CD14-positive monocyte (primary cell): ENCODE measurements around the gene AFDN. TPM values are rescaled to one million over a fixed set of nuclear protein-coding genes. Genes with fewer than 3 reads are reported as not detected.

Experiments used
- DNase-seq, 3 donors: peaks; one replicate each; pipeline ENCODE4 v3.0.0-alpha.2; 2011 to 2022
- H2AFZ ChIP-seq: 2 replicates; pipeline ENCODE4 v1.6.0; 2012; ENCODE audit warnings: mild to moderate bottlenecking, low read depth, low read length, inconsistent platforms; ENCODE audit not compliant: insufficient read depth, poor library complexity, severe bottlenecking
- H3K27ac ChIP-seq, 2 donors: 1 replicate in 1 of 2; 2 replicates in 1 of 2; pipeline ENCODE4 v1.5.1; 2012 to 2013; ENCODE audit warnings: low read length in 2 of 2, control low read depth in 1 of 2, inconsistent platforms in 1 of 2, low read depth in 1 of 2, mild to moderate bottlenecking in 1 of 2
- H3K27me3 ChIP-seq, 2 donors: one replicate each; pipeline versions ENCODE4 v1.6.0 to v1.6.1; 2011 to 2013; ENCODE audit warnings: low read length in 2 of 2; ENCODE audit not compliant: control insufficient read depth in 2 of 2, insufficient read depth in 2 of 2
- H3K36me3 ChIP-seq, 2 donors: replicated peaks in 1 of 2; 1 replicate in 1 of 2; 2 replicates in 1 of 2; pipeline versions ENCODE4 v1.5.1 to v1.6.1; 2012 to 2013; ENCODE audit warnings: low read length in 2 of 2, control low read depth in 1 of 2, inconsistent platforms in 1 of 2, mild to moderate bottlenecking in 1 of 2; ENCODE audit not compliant: insufficient read depth in 2 of 2, control insufficient read depth in 1 of 2
- H3K4me1 ChIP-seq, 2 donors: 1 replicate in 1 of 2; 2 replicates in 1 of 2; pipeline versions ENCODE4 v1.5.1 to v1.6.1; 2012 to 2013; ENCODE audit warnings: low read length in 2 of 2, control low read depth in 1 of 2, inconsistent platforms in 1 of 2, mild to moderate bottlenecking in 1 of 2, moderate library complexity in 1 of 2; ENCODE audit not compliant: insufficient read depth in 2 of 2, control insufficient read depth in 1 of 2
- H3K4me2 ChIP-seq: replicated peaks from 2 replicates; pipeline ENCODE3; 2012; ENCODE audit warnings: low read length, moderate library complexity, mild to moderate bottlenecking; ENCODE audit not compliant: poor library complexity, severe bottlenecking; ENCODE audit errors: extremely low read depth
- H3K4me3 ChIP-seq, 3 experiments: fragments of 200-600 bp in 1 of 3; sonication (generic) in 1 of 3; replicated peaks in 1 of 3; 1 replicate in 2 of 3; 2 replicates in 1 of 3; pipeline ENCODE4 v1.5.1; 2011 to 2013; ENCODE audit warnings: low read length in 3 of 3, mild to moderate bottlenecking in 3 of 3, control low read depth in 2 of 3, low read depth in 2 of 3, inconsistent platforms in 1 of 3, moderate library complexity in 1 of 3
- H3K79me2 ChIP-seq: 2 replicates; pipeline ENCODE4 v1.6.0; 2012; ENCODE audit warnings: mild to moderate bottlenecking, control low read depth, inconsistent platforms, low read length, moderate library complexity; ENCODE audit not compliant: insufficient read depth
- H3K9ac ChIP-seq: 2 replicates; pipeline ENCODE4 v1.6.0; 2017; ENCODE audit warnings: low read length, mild to moderate bottlenecking; ENCODE audit not compliant: insufficient read depth, poor library complexity, severe bottlenecking
- H3K9me3 ChIP-seq, 2 donors: replicated peaks in 1 of 2; 1 replicate in 1 of 2; 2 replicates in 1 of 2; pipeline versions ENCODE4 v1.5.1 to v1.6.1; 2012 to 2013; ENCODE audit warnings: low read length in 2 of 2, control low read depth in 1 of 2; ENCODE audit not compliant: control insufficient read depth in 1 of 2, insufficient read depth in 1 of 2
- H4K20me1 ChIP-seq: 2 replicates; pipeline ENCODE4 v1.6.0; 2012; ENCODE audit warnings: mild to moderate bottlenecking, low read length, control low read depth, moderate library complexity; ENCODE audit not compliant: insufficient read depth
- H3K27ac Mint-ChIP-seq, 7 donors: one replicate each; pipeline ENCODE4 v1.8.0; 2020; ENCODE audit warnings: mild to moderate bottlenecking in 7 of 7, mixed read lengths in 7 of 7, moderate library complexity in 6 of 7, inconsistent platforms in 2 of 7
- H3K27me3 Mint-ChIP-seq, 3 donors: one replicate each; pipeline ENCODE4 v1.8.0; 2021 to 2022; ENCODE audit warnings: low read depth in 3 of 3, mild to moderate bottlenecking in 3 of 3, mixed read lengths in 3 of 3, moderate library complexity in 3 of 3, inconsistent platforms in 1 of 3
- H3K36me3 Mint-ChIP-seq, 2 donors: one replicate each; pipeline ENCODE4 v1.8.0; 2020; ENCODE audit warnings: mixed read lengths in 2 of 2, inconsistent platforms in 1 of 2, mild to moderate bottlenecking in 1 of 2
- H3K4me1 Mint-ChIP-seq: one replicate; pipeline ENCODE4 v1.8.0; 2020; ENCODE audit warnings: mild to moderate bottlenecking, mixed read lengths
- H3K4me3 Mint-ChIP-seq, 2 donors: one replicate each; pipeline ENCODE4 v1.8.0; 2020; ENCODE audit warnings: mild to moderate bottlenecking in 2 of 2, mixed read lengths in 2 of 2, moderate library complexity in 1 of 2
- H3K9me3 Mint-ChIP-seq, 7 donors: one replicate each; pipeline ENCODE4 v1.8.0; 2020 to 2022; ENCODE audit warnings: mixed read lengths in 7 of 7, mild to moderate bottlenecking in 6 of 7, moderate library complexity in 6 of 7, inconsistent platforms in 2 of 7
- CTCF ChIP-seq: fragments of 200-600 bp; IDR thresholded peaks from one replicate; pipeline ENCODE4 v1.8.0; 2022; ENCODE audit warnings: antibody characterized with exemption, mild to moderate bottlenecking
- WGBS: methylation state at CpG from one replicate; pipeline ENCODE4 v1.1.5; 2013; ENCODE audit warnings: missing lambda C conversion rate; ENCODE audit not compliant: insufficient coverage; 5-methylcytosine and 5-hydroxymethylcytosine counted together
- intact Hi-C, 2 donors: fragments of 100-400 bp; cut with micrococcal nuclease; formaldehyde crosslinking; loops; one replicate each; pipeline versions ENCODE4 v1.15.0 to v1.15.1; 2023
- polyA plus RNA-seq, 3 donors: library from polyadenylated mRNA; depleted of rRNA in 1 of 3; unstranded in 2 of 3; stranded (reverse) in 1 of 3; fragments of 300-500 nt in 2 of 3; fragments of >200 nt in 1 of 3; fragmentation: Illumina TruSeq in 2 of 3; gene quantifications; 1 replicate in 2 of 3; 2 replicates in 1 of 3; pipeline ENCODE4 v1.2.3, GENCODE V29; 2012 to 2021

Gene AFDN
- polyA plus RNA-seq, 3 donors = 0.03 to 1.5 TPM; not detected in 1

- Mint-ChIP-seq H3K27me3 (peaks cover 65 to 76% (median 67%) of the 10 kb centered on the region in 3 donors), H3K9me3 (peaks cover 3 to 33% (median 23%) of the 10 kb centered on the region in 7 donors), H3K4me3 (peak overlapping the region; percentile 82 to 94), H3K27ac (no peak overlapping the region), H3K36me3 (peaks cover 10 to 14% of the 10 kb centered on the region in 2 donors), H3K4me1 (peaks cover 24% of the 10 kb centered on the region)
- H2AFZ ChIP-seq = peak overlapping the region; percentile 61
- H3K4me2 ChIP-seq = peak overlapping the region; percentile 83
- intact Hi-C loops = no loop called here
- peak overlapping the region in 1 of 3 experiments; percentile 77 for H3K4me3 ChIP-seq
- no peak overlapping the region for H3K9ac ChIP-seq
- WGBS = 5% methylated on average over 66 of the region's 70 CpGs
- peaks cover 4 to 29% of the 10 kb centered on the region in 2 donors for H3K9me3 ChIP-seq
- no peak for DNase-seq
- H3K27ac ChIP-seq = no peak overlapping the region
- H4K20me1 ChIP-seq = no peaks in the 10 kb centered on the region
- H3K27me3 ChIP-seq = peaks cover 55 to 74% of the 10 kb centered on the region in 2 donors
- no peaks in the 10 kb centered on the region for H3K36me3 ChIP-seq
- TF ChIP-seq CTCF = no peak
- peaks cover 15 to 16% of the 10 kb centered on the region in 2 donors for H3K4me1 ChIP-seq
- H3K79me2 ChIP-seq = no peaks in the 10 kb centered on the region
Observed at GRCh38 chr6:167825332-167826229, 1.1 kb upstream of the AFDN start.

GRCh38 chr6:167826230-167826895 lies 348 bp upstream of the AFDN start:
- Histone ChIP-seq H3K4me3 (peak overlapping the region; percentile 54 to 77 (median 58)), H4K20me1 (no peaks in the 10 kb centered on the region), H3K36me3 (no peaks in the 10 kb centered on the region), H3K27me3 (peaks cover 61 to 81% of the 10 kb centered on the region in 2 donors), H3K9me3 (peaks cover 4 to 29% of the 10 kb centered on the region in 2 donors), H2AFZ (peak overlapping the region; percentile 61), H3K4me2 (peak overlapping the region; percentile 83), H3K9ac (no peak overlapping the region), H3K4me1 (peaks cover 15 to 16% of the 10 kb centered on the region in 2 donors), H3K79me2 (no peaks in the 10 kb centered on the region), H3K27ac (no peak overlapping the region)
- 1% methylated on average over 76 of the region's 90 CpGs for WGBS
- H3K4me1 Mint-ChIP-seq = peaks cover 24% of the 10 kb centered on the region
- H3K27me3 Mint-ChIP-seq = peaks cover 63 to 77% (median 75%) of the 10 kb centered on the region in 3 donors
- peak overlapping the region; percentile 82 to 94 for H3K4me3 Mint-ChIP-seq
- no peak overlapping the region for H3K27ac Mint-ChIP-seq
- intact Hi-C loops = no loop called here
- H3K9me3 Mint-ChIP-seq = peaks cover 3 to 33% (median 23%) of the 10 kb centered on the region in 7 donors
- peak in 2 of 3 donors; percentile 6 to 43 for DNase-seq
- peaks cover 10 to 14% of the 10 kb centered on the region in 2 donors for H3K36me3 Mint-ChIP-seq
- TF ChIP-seq CTCF = no peak
